ENCODE results near the gene RLF. TPM values are rescaled to one million over a fixed set of nuclear protein-coding genes. Genes with fewer than 3 reads are reported as not detected.

The RLF gene
- polyA plus RNA-seq, 2 of the 4 experiments (the other 2 are of a cell fraction), result 4.7 to 7.9 TPM

DNA sequence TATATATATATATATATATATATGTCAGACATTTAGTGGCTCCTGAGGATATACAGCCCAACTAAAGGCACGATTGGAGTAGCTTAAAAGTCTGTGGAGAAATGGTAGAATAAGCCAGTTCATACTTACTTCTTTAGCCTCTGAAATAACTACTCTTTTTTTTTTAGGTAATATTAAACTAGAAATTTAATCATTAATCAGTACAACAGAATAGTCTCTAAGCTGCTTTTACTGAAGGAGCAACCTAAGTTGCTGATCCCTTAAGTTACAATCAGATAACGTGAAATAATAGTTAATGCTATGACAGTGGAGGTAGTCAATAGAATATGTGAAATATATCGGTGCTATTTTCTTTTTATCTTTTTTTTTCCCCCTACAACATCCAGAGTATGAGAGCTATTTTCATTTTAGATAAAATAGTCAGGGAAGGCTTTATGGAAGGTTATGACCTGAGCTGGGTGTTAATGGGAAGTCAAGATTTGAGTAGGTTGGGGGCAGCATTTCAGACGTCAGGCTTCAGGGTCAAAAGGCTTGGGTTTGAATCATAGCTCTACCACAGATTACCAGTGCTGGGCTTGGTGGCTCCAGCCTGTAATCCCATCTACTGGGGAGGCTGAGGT, 112.5 kb downstream of the RLF start (continued):
- TF ChIP-seq CTCF (IDR thresholded peaks at IDR 0.05) (no peak), MYC (IDR thresholded peaks at IDR 0.05; ENCODE audit: borderline replicate concordance, low read length) (no peak)

- ATAC-seq (no peak), DNase-seq (ENCODE audit: low read depth in 1 of 2, low spot score in 1 of 2) (no peak), FAIRE-seq (no peak)
- no peak overlapping the region for H3K27ac ChIP-seq
- CTCF ChIA-PET, result no interaction called here
- no peaks in the 10 kb centered on the region for H3K9me3 ChIP-seq
- no peak overlapping the region for H3K4me2 ChIP-seq
- no peaks in the 10 kb centered on the region for H3K4me1 ChIP-seq
- POLR2A ChIA-PET, result no interaction called here
- WGBS (ENCODE audit: missing lambda C conversion rate), result 91% methylated on average over 2 of the region's 2 CpGs
- TF ChIP-seq, protein P1, sequence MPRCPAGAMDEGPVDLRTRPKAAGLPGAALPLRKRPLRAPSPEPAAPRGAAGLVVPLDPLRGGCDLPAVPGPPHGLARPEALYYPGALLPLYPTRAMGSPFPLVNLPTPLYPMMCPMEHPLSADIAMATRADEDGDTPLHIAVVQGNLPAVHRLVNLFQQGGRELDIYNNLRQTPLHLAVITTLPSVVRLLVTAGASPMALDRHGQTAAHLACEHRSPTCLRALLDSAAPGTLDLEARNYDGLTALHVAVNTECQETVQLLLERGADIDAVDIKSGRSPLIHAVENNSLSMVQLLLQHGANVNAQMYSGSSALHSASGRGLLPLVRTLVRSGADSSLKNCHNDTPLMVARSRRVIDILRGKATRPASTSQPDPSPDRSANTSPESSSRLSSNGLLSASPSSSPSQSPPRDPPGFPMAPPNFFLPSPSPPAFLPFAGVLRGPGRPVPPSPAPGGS (IDR thresholded peaks at IDR 0.05), result no peak
- no peak overlapping the region for H3K4me3 ChIP-seq
Observed at GRCh38 chr1:40274331-40274730, 113.1 kb downstream of the RLF start.

DNA sequence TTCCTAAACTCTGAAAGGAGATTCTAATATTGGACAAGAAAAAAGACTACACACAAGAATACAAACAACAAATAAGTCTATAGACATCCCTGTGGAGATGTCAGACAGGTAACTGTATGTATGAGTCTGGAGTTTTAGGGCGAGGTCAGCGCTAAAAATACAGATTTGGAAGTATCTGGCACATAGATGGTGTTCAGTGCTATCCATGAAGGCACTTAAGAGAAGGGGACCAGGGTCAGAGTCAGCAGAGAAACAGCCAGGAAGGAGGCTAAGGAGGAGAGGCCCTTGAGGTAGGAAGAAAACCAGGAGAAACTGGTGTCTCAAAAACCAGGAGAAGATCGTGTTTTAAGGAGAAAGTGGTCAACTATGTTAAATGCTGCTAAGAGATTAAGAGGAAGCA, 114.9 kb downstream of the RLF start:
- no peak for FAIRE-seq
- CTCF ChIA-PET, result no interaction called here
- 97% methylated on average over 3 of the region's 3 CpGs for WGBS (ENCODE audit: missing lambda C conversion rate)
- H3K9me3 ChIP-seq, result no peaks in the 10 kb centered on the region
- H3K27ac ChIP-seq, result no peak overlapping the region
- H3K4me2 ChIP-seq, result no peak overlapping the region
- no peak overlapping the region for H3K4me3 ChIP-seq
- POLR2A ChIA-PET, result no interaction called here
- no peak for ATAC-seq
- no peak for DNase-seq (ENCODE audit: low read depth in 1 of 2, low spot score in 1 of 2)
- H3K4me1 ChIP-seq, result no peaks in the 10 kb centered on the region
- TF ChIP-seq ZFP36 (IDR thresholded peaks at IDR 0.05; ENCODE audit: borderline replicate concordance, partially characterized antibody) (no peak), HOXB13 (CRISPR knock-in tag; IDR thresholded peaks at IDR 0.05; ENCODE audit: low read depth) (no peak), BHLHE40 (IDR thresholded peaks at IDR 0.05; ENCODE audit: low read depth, low read length) (no peak), SMC3 (IDR thresholded peaks at IDR 0.05) (no peak), EHF (CRISPR knock-in tag; IDR thresholded peaks at IDR 0.05) (no peak), FOSB (CRISPR knock-in tag; IDR thresholded peaks at IDR 0.05) (no peak), MAX (IDR thresholded peaks at IDR 0.05) (no peak), KDM1A (IDR thresholded peaks at IDR 0.05; ENCODE audit: low read depth) (no peak), CBX2 (IDR thresholded peaks at IDR 0.05; ENCODE audit: borderline replicate concordance, low read depth) (no peak), HDAC2 (IDR thresholded peaks at IDR 0.05) (no peak), CTCF (IDR thresholded peaks at IDR 0.05) (no peak), ZNF302 (CRISPR knock-in tag; IDR thresholded peaks at IDR 0.05) (no peak)
- TF ChIP-seq, protein P2, sequence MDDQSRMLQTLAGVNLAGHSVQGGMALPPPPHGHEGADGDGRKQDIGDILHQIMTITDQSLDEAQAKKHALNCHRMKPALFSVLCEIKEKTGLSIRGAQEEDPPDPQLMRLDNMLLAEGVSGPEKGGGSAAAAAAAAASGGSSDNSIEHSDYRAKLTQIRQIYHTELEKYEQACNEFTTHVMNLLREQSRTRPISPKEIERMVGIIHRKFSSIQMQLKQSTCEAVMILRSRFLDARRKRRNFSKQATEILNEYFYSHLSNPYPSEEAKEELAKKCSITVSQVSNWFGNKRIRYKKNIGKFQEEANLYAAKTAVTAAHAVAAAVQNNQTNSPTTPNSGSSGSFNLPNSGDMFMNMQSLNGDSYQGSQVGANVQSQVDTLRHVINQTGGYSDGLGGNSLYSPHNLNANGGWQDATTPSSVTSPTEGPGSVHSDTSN (IDR thresholded peaks at IDR 0.05), result no peak
